SU-DHL-6 (cell line): ENCODE data around the gene PLAAT4.
"Not testable (repeated sequence)": the region's sequence is repeated elsewhere in the genome, so short reads cannot be mapped to it uniquely, and the experiment has no call there.

ENCODE experiments used
- H2AFZ ChIP-seq: fragments of 200-600 bp; sonication (generic); 2 replicates; pipeline ENCODE4 v1.6.1; 2014; ENCODE audit warnings: low read depth, mild to moderate bottlenecking, moderate library complexity, mixed read lengths, antibody characterized with exemption, low read length; ENCODE audit not compliant: severe bottlenecking
- H3F3A ChIP-seq: fragments of 200-600 bp; shearing (Covaris generic); 2 replicates; pipeline ENCODE4 v1.6.0; 2016; ENCODE audit warnings: antibody characterized with exemption, mild to moderate bottlenecking; ENCODE audit not compliant: insufficient read depth
- H3K27ac ChIP-seq: fragments of 200-600 bp; sonication (generic); 2 replicates; pipeline ENCODE4 v1.5.1; 2016; ENCODE audit warnings: low read depth, mild to moderate bottlenecking, low read length, moderate library complexity, mixed read lengths
- H3K27me3 ChIP-seq: fragments of 200-600 bp; sonication (generic), shearing (Covaris generic); 2 replicates; pipeline ENCODE4 v1.6.0; 2014; ENCODE audit warnings: mild to moderate bottlenecking, low read length
- H3K36me3 ChIP-seq: fragments of 200-600 bp; sonication (generic); 2 replicates; pipeline ENCODE4 v1.6.1; 2014; ENCODE audit warnings: mild to moderate bottlenecking, low read length, mixed read lengths
- H3K4me2 ChIP-seq: fragments of 300-600, 200-600 bp; shearing (Covaris generic), sonication (generic); 2 replicates; pipeline ENCODE4 v1.6.0; 2014; ENCODE audit warnings: low read length, low read depth, mild to moderate bottlenecking; ENCODE audit not compliant: poor library complexity, severe bottlenecking
- H3K4me3 ChIP-seq: fragments of 200-600 bp; sonication (generic); 2 replicates; pipeline ENCODE4 v1.5.1; 2014; ENCODE audit warnings: antibody characterized with exemption, low read length, mild to moderate bottlenecking, mixed read lengths; ENCODE audit not compliant: insufficient read depth, poor library complexity, severe bottlenecking
- H3K79me2 ChIP-seq: fragments of 200-600 bp; sonication (generic); 2 replicates; pipeline ENCODE4 v1.6.1; 2014; ENCODE audit warnings: mild to moderate bottlenecking, low read length, moderate library complexity; ENCODE audit not compliant: insufficient read depth
- H3K9ac ChIP-seq: fragments of 200-600 bp; sonication (generic); 2 replicates; pipeline ENCODE4 v1.7.0; 2014; ENCODE audit warnings: mild to moderate bottlenecking, low read length
- H3K9me2 ChIP-seq: fragments of 200-600 bp; sonication (generic); replicated peaks from 2 replicates; pipeline ENCODE4 v1.6.1; 2014; ENCODE audit warnings: low read length; ENCODE audit not compliant: insufficient read depth
- H3K9me3 ChIP-seq: fragments of 200-600 bp; sonication (generic); 2 replicates; pipeline ENCODE4 v1.6.1; 2014; ENCODE audit warnings: low read length, mixed read lengths; ENCODE audit not compliant: insufficient read depth
- H4K20me1 ChIP-seq: fragments of 200-600 bp; sonication (generic); 2 replicates; pipeline ENCODE4 v1.6.1; 2014; ENCODE audit warnings: low read depth, mild to moderate bottlenecking, antibody characterized with exemption, low read length, moderate library complexity, mixed read lengths
- EZH2phosphoT487 ChIP-seq: fragments of 200-600 bp; sonication (generic), shearing (Covaris generic); conservative IDR thresholded peaks from 2 replicates; pipeline ENCODE4 v1.6.1; 2018; ENCODE audit warnings: mild to moderate bottlenecking, antibody characterized with exemption, low read length, moderate library complexity, mixed read lengths
- TF ChIP-seq, protein P1 (sequence below): fragments of 200-600 bp; sonication (generic); IDR thresholded peaks from one replicate; pipeline ENCODE4 v1.5.1; 2017; ENCODE audit warnings: antibody characterized with exemption, mild to moderate bottlenecking, low read length, moderate library complexity; ENCODE audit not compliant: insufficient read depth, poor library complexity, severe bottlenecking

PLAAT4 gene

DNA sequence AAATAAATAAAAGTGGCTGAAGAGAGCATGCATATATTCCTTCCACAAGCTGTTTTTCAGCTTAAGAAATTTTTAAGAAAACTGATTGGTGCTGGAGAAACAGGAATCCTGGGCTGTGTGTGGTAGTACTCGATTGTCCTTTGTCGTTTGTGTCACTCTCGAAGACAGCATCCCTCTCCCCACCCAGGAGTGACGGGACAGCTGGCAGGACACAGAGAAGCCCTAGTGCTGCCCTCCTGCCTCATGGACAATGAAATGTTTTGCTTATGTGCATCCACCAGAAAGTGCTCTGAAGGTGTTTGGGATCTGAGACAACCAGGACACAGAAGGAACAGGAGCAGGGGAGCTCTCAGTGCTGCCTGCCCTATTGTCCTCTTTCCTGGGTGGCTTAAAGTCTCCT is 12.8 kb downstream of the PLAAT4 start:
- H3K79me2 ChIP-seq = no peaks in the 10 kb centered on the region
- H3K9ac ChIP-seq = no peak overlapping the region
- H3K27ac ChIP-seq = no peak overlapping the region
- H3K4me3 ChIP-seq = no peak overlapping the region
- no peaks in the 10 kb centered on the region for H3F3A ChIP-seq
- H3K9me2 ChIP-seq = no peaks in the 10 kb centered on the region
- H2AFZ ChIP-seq = no peak overlapping the region
- H3K4me2 ChIP-seq = no peak overlapping the region
- H4K20me1 ChIP-seq = no peaks in the 10 kb centered on the region
- no peaks in the 10 kb centered on the region for H3K36me3 ChIP-seq
- no peak for TF ChIP-seq EZH2phosphoT487
- TF ChIP-seq, protein P1, sequence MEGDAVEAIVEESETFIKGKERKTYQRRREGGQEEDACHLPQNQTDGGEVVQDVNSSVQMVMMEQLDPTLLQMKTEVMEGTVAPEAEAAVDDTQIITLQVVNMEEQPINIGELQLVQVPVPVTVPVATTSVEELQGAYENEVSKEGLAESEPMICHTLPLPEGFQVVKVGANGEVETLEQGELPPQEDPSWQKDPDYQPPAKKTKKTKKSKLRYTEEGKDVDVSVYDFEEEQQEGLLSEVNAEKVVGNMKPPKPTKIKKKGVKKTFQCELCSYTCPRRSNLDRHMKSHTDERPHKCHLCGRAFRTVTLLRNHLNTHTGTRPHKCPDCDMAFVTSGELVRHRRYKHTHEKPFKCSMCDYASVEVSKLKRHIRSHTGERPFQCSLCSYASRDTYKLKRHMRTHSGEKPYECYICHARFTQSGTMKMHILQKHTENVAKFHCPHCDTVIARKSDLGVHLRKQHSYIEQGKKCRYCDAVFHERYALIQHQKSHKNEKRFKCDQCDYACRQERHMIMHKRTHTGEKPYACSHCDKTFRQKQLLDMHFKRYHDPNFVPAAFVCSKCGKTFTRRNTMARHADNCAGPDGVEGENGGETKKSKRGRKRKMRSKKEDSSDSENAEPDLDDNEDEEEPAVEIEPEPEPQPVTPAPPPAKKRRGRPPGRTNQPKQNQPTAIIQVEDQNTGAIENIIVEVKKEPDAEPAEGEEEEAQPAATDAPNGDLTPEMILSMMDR = no peak
- H3K9me3 ChIP-seq = no peaks in the 10 kb centered on the region
- H3K27me3 ChIP-seq = no peaks in the 10 kb centered on the region

DNA sequence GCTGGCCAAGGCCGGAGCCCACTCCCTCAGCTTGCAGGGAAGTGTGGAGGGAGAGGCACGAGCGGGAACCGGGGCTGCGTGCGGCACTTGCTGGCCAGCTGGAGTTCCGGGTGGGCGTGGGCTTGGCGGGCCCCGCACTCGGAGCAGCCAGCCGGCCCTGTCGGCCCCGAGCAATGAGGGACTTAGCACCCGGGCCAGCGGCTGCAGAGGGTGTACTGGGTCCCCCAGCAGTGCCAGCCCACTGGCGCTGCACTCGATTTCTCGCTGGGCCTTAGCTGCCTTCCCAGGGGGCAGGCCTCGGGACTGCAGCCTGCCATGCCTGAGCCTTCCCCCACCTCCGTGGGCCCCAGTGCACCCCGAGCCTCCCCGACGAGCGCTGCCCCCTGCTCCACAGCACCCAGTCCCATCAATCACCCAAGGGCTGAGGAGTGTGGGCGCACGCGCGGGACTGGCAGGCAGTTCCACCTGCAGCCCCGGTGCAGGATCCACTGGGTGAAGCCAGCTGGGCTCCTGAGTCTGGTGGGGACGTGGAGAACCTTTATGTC is 13.6 kb downstream of the PLAAT4 start:
- not testable (repeated sequence) for H4K20me1 ChIP-seq, H3K9ac ChIP-seq, H3K27ac ChIP-seq, H3K9me2 ChIP-seq, H3K36me3 ChIP-seq, H3K4me2 ChIP-seq, H3K9me3 ChIP-seq, H2AFZ ChIP-seq, H3F3A ChIP-seq, H3K4me3 ChIP-seq, H3K27me3 ChIP-seq, H3K79me2 ChIP-seq

DNA sequence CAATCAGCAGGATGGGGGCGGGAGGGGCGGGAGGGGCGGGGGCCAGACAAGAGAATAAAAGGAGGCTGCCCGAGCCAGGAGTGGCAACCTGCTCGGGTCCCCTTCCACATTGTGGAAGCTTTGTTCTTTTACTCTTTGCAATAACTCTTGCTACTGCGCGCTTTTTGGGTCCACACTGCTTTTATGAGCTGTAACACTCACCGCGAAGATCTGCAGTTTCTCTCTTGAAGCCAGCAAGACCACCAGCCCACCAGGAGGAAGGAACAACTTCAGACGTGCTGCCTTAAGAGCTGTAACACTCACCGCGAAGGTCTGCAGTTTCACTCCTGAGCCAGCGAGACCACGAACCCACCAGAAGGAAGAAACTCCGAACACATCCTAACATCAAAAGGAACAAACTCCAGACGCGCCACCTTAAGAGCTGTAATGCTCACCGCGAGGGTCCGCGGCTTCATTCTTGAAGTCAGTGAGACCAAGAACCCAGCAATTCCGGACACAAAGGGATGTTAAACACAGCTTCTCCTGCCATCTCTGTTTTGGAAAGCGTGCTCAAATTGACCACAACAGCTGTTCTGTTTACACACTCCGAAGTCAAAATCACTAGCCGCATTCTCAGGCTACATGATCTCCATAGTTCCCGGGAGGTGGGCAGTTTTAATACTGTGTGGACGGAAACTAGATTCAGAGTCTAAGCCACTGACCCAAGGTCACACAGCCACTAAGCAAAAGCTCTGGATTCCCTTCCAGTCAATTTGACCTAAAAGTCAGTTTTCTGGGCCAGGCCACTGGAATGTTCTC is 14.7 kb downstream of the PLAAT4 start:
- H3K79me2 ChIP-seq = no peaks in the 10 kb centered on the region

DNA sequence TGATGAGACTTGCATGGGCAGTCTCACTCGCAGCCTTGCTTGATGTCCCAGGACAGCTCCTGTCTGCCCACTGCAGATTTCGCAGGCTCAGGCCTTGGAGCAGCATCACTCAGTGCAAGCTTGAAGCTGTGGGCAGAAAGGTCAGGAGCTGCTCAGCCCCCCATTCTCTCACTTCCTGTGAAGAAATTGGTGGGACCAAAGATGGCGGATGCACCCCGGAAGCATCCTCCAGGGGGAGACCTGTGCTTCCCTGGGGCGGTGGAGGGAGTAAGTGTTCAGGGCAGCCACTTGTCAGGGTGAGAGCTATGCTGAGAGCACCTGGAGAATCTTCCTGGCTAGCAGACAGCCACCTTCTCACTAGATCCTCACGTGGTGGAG is 15.3 kb downstream of the PLAAT4 start:
- no peak overlapping the region for H3K4me3 ChIP-seq
- H4K20me1 ChIP-seq = no peaks in the 10 kb centered on the region
- H3K79me2 ChIP-seq = no peaks in the 10 kb centered on the region

More for the DNA sequence above, 14.7 kb downstream of the PLAAT4 start:
- H3K9ac ChIP-seq = no peak overlapping the region
- no peaks in the 10 kb centered on the region for H3K9me2 ChIP-seq
- no peaks in the 10 kb centered on the region for H4K20me1 ChIP-seq
- no peak overlapping the region for H3K4me2 ChIP-seq
- no peaks in the 10 kb centered on the region for H3K36me3 ChIP-seq
- H3K4me3 ChIP-seq = no peak overlapping the region
- no peaks in the 10 kb centered on the region for H3K9me3 ChIP-seq
- no peaks in the 10 kb centered on the region for H3F3A ChIP-seq
- H3K27me3 ChIP-seq = no peaks in the 10 kb centered on the region
- TF ChIP-seq, protein P1 = no peak
- TF ChIP-seq EZH2phosphoT487 = no peak
- H2AFZ ChIP-seq = no peak overlapping the region
- no peak overlapping the region for H3K27ac ChIP-seq

More for the DNA sequence above, 15.3 kb downstream of the PLAAT4 start:
- no peak overlapping the region for H3K9ac ChIP-seq
- TF ChIP-seq, protein P1 = no peak
- TF ChIP-seq EZH2phosphoT487 = no peak
- no peaks in the 10 kb centered on the region for H3K27me3 ChIP-seq
- H3K9me3 ChIP-seq = no peaks in the 10 kb centered on the region
- H3K9me2 ChIP-seq = no peaks in the 10 kb centered on the region
- no peaks in the 10 kb centered on the region for H3F3A ChIP-seq
- no peak overlapping the region for H3K4me2 ChIP-seq
- H3K27ac ChIP-seq = no peak overlapping the region
- H3K36me3 ChIP-seq = no peaks in the 10 kb centered on the region
- H2AFZ ChIP-seq = no peak overlapping the region
